NB4 (cell line): ENCODE data around the gene CNKSR1.

Experiments
- CTCF ChIP-seq: IDR thresholded peaks from one replicate; pipeline ENCODE4 v1.5.1; 2012; ENCODE audit warnings: low read depth, low read length
- MAX ChIP-seq: IDR thresholded peaks from 2 replicates; pipeline ENCODE4 v1.6.1; 2011; ENCODE audit warnings: low read depth, low read length
- MYC ChIP-seq: IDR thresholded peaks from 2 replicates; pipeline ENCODE4 v1.6.1; 2011; ENCODE audit warnings: low read depth, low read length
- POLR2A ChIP-seq: IDR thresholded peaks from 2 replicates; pipeline ENCODE4 v1.6.1; 2011; ENCODE audit warnings: mild to moderate bottlenecking; ENCODE audit not compliant: insufficient read length; ENCODE audit errors: extremely low read depth

- TF ChIP-seq CTCF (no peak), POLR2A (no peak), MAX (no peak), MYC (no peak)
Observed at GRCh38 chr1:26188477-26188876, 11.2 kb downstream of the CNKSR1 start.
